Activated naive CD8-positive, alpha-beta T cell (primary cell): Measurements from ENCODE around the gene CCNK.

ENCODE experiments used
- H3K27ac Mint-ChIP-seq: one replicate; pipeline ENCODE4 v1.8.0; 2021; ENCODE audit warnings: mixed read lengths
- H3K27me3 Mint-ChIP-seq: one replicate; pipeline ENCODE4 v1.8.0; 2021; ENCODE audit warnings: mixed read lengths
- H3K36me3 Mint-ChIP-seq: one replicate; pipeline ENCODE4 v1.8.0; 2021; ENCODE audit warnings: mixed read lengths
- H3K4me1 Mint-ChIP-seq: one replicate; pipeline ENCODE4 v1.8.0; 2021; ENCODE audit warnings: low read depth, mixed read lengths
- H3K4me3 Mint-ChIP-seq: one replicate; pipeline ENCODE4 v1.8.0; 2021; ENCODE audit warnings: mild to moderate bottlenecking, mixed read lengths
- H3K9me3 Mint-ChIP-seq: one replicate; pipeline ENCODE4 v1.8.0; 2021; ENCODE audit warnings: low read depth, mixed read lengths

The CCNK gene

GRCh38 chr14:99509871-99510555 is 28.8 kb downstream of the CCNK start:
- Mint-ChIP-seq H3K27ac (no peak overlapping the region), H3K27me3 (no peaks in the 10 kb centered on the region), H3K9me3 (no peaks in the 10 kb centered on the region), H3K36me3 (peaks cover 2% of the 10 kb centered on the region), H3K4me1 (no peaks in the 10 kb centered on the region), H3K4me3 (no peak overlapping the region)

- H3K27ac Mint-ChIP-seq = no peak overlapping the region
- H3K36me3 Mint-ChIP-seq = no peaks in the 10 kb centered on the region
- H3K9me3 Mint-ChIP-seq = no peaks in the 10 kb centered on the region
- H3K4me3 Mint-ChIP-seq = no peak overlapping the region
- H3K27me3 Mint-ChIP-seq = no peaks in the 10 kb centered on the region
- no peaks in the 10 kb centered on the region for H3K4me1 Mint-ChIP-seq
These were observed 29.4 kb downstream of the CCNK start for GRCh38 chr14:99510556-99511139.

- Mint-ChIP-seq H3K27ac (no peak overlapping the region), H3K4me3 (no peak overlapping the region), H3K4me1 (no peaks in the 10 kb centered on the region), H3K9me3 (no peaks in the 10 kb centered on the region), H3K27me3 (no peaks in the 10 kb centered on the region), H3K36me3 (no peaks in the 10 kb centered on the region)
These were observed 30.4 kb downstream of the CCNK start for GRCh38 chr14:99511421-99512109.

GRCh38 chr14:99512110-99512449 is 30.9 kb downstream of the CCNK start:
- Mint-ChIP-seq H3K9me3 (no peaks in the 10 kb centered on the region), H3K27ac (no peak overlapping the region), H3K4me3 (no peak overlapping the region), H3K4me1 (no peaks in the 10 kb centered on the region), H3K27me3 (no peaks in the 10 kb centered on the region), H3K36me3 (no peaks in the 10 kb centered on the region)

GRCh38 chr14:99512571-99513182 is 31.5 kb downstream of the CCNK start:
- no peaks in the 10 kb centered on the region for H3K9me3 Mint-ChIP-seq
- no peak overlapping the region for H3K27ac Mint-ChIP-seq
- no peaks in the 10 kb centered on the region for H3K4me1 Mint-ChIP-seq
- no peak overlapping the region for H3K4me3 Mint-ChIP-seq
- H3K27me3 Mint-ChIP-seq = no peaks in the 10 kb centered on the region
- no peaks in the 10 kb centered on the region for H3K36me3 Mint-ChIP-seq

GRCh38 chr14:99513183-99513694 is 32.0 kb downstream of the CCNK start:
- H3K36me3 Mint-ChIP-seq = no peaks in the 10 kb centered on the region
- no peak overlapping the region for H3K4me3 Mint-ChIP-seq
- no peaks in the 10 kb centered on the region for H3K4me1 Mint-ChIP-seq
- H3K27me3 Mint-ChIP-seq = no peaks in the 10 kb centered on the region
- H3K27ac Mint-ChIP-seq = no peak overlapping the region
- no peaks in the 10 kb centered on the region for H3K9me3 Mint-ChIP-seq

GRCh38 chr14:99513946-99514551 is 32.8 kb downstream of the CCNK start:
- Mint-ChIP-seq H3K4me1 (no peaks in the 10 kb centered on the region), H3K9me3 (no peaks in the 10 kb centered on the region), H3K4me3 (no peak overlapping the region), H3K36me3 (no peaks in the 10 kb centered on the region), H3K27ac (peak overlapping the region; percentile 54), H3K27me3 (no peaks in the 10 kb centered on the region)

GRCh38 chr14:99514552-99515300 is 33.5 kb downstream of the CCNK start:
- H3K4me3 Mint-ChIP-seq = no peak overlapping the region
- no peaks in the 10 kb centered on the region for H3K27me3 Mint-ChIP-seq
- H3K36me3 Mint-ChIP-seq = no peaks in the 10 kb centered on the region
- H3K4me1 Mint-ChIP-seq = no peaks in the 10 kb centered on the region
- H3K27ac Mint-ChIP-seq = no peak overlapping the region
- H3K9me3 Mint-ChIP-seq = no peaks in the 10 kb centered on the region

GRCh38 chr14:99515301-99516155 is 34.3 kb downstream of the CCNK start:
- Mint-ChIP-seq H3K27ac (no peak overlapping the region), H3K4me1 (no peaks in the 10 kb centered on the region), H3K36me3 (no peaks in the 10 kb centered on the region), H3K9me3 (no peaks in the 10 kb centered on the region), H3K4me3 (no peak overlapping the region), H3K27me3 (no peaks in the 10 kb centered on the region)

- Mint-ChIP-seq H3K27me3 (no peaks in the 10 kb centered on the region), H3K4me1 (no peaks in the 10 kb centered on the region), H3K4me3 (no peak overlapping the region), H3K27ac (no peak overlapping the region), H3K9me3 (no peaks in the 10 kb centered on the region), H3K36me3 (no peaks in the 10 kb centered on the region)
These were observed 35.1 kb downstream of the CCNK start for GRCh38 chr14:99516156-99516870.

- H3K4me1 Mint-ChIP-seq = no peaks in the 10 kb centered on the region
- H3K27ac Mint-ChIP-seq = no peak overlapping the region
- H3K36me3 Mint-ChIP-seq = no peaks in the 10 kb centered on the region
- H3K9me3 Mint-ChIP-seq = no peaks in the 10 kb centered on the region
- no peaks in the 10 kb centered on the region for H3K27me3 Mint-ChIP-seq
- no peak overlapping the region for H3K4me3 Mint-ChIP-seq
These were observed 35.8 kb downstream of the CCNK start for GRCh38 chr14:99516871-99517642.

- H3K36me3 Mint-ChIP-seq = no peaks in the 10 kb centered on the region
- no peaks in the 10 kb centered on the region for H3K27me3 Mint-ChIP-seq
- no peaks in the 10 kb centered on the region for H3K4me1 Mint-ChIP-seq
- no peaks in the 10 kb centered on the region for H3K9me3 Mint-ChIP-seq
- H3K27ac Mint-ChIP-seq = no peak overlapping the region
- no peak overlapping the region for H3K4me3 Mint-ChIP-seq
These were observed 36.6 kb downstream of the CCNK start for GRCh38 chr14:99517643-99518381.
